ENCODE results near the gene EXOC3L1.

The EXOC3L1 gene

DNA sequence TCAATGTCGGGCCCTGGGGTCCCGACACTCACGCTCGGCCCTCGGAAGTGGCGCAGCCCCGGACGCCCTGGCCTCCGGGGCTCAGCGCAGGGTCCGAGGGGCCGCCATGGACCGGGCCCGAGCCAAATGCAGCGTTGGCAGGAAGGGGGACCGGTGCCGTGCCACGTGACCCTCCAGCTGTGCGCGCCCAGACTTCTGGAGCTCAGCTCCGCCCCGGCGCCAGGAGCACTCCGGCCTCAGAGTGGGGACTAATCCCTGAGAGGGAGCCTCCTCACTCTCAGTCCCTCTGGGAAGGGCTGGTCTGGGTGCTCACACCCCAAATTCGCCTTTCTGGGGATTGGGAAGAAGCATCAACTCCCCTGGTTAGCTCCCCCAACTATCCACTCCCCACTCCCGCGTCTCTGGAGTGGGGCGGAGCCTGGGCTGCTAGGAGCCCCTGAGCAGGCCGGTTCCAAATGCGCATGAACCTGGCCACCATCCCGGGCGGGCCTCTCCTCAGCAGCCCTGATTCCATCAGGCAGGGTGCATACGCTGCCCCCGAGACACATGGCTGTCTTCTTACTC, 39.0 kb downstream of the EXOC3L1 start, which contains the start of gene B3GNT9:
Gene B3GNT9 (minus strand): TSS at position 166 of the 564 bp plus-strand sequence. CDS start 513 bp downstream, outside the sequence.
- DNase-seq, result peak in 9 of 10 donors; percentile 58 to 94 (median 72)
- intact Hi-C loops (cut with DNase I), result no loop called here

DNA sequence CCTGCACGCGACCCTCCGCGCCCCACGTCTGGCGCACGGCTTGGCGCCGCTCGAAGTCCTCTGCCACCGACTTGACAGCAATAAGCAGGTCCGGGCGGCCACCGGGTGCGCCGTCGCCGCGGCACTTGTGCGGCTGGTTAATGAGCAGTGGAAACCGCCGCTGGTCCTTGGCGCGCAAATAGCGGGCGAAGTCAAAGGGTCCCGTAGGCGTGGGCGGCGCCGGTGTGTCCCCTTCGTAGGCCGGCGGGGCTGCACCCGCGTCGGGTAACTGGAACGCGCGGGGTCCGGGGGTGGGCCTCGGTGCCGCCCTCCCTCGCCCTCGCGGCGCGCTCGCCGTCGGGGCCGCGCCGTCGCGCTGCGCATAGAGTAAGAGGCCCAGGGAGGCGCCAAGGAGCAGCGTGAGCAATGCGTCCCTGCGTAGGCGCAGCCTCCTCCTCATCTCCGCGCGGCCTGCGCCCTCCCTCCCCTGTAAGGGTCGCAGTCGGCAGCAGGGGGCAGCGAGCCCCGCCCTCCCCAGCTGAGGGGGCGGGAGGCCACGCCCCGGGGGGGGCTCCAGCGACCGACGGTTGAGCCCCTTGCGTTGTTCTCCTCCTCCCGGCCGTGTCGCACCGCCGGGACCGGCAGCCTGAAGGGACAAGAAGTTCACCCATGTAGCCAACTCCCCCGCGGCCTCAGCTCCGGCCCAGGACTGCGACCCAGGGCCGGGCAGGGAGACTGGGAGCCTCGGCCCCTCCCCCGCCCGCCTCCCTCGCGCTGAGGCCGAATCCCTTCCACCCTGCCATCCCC, 39.7 kb downstream of the EXOC3L1 start:
- peak in 3 of 10 donors; percentile 73 to 86 (median 81) for DNase-seq
- intact Hi-C loops (cut with DNase I), result no loop called here

DNA sequence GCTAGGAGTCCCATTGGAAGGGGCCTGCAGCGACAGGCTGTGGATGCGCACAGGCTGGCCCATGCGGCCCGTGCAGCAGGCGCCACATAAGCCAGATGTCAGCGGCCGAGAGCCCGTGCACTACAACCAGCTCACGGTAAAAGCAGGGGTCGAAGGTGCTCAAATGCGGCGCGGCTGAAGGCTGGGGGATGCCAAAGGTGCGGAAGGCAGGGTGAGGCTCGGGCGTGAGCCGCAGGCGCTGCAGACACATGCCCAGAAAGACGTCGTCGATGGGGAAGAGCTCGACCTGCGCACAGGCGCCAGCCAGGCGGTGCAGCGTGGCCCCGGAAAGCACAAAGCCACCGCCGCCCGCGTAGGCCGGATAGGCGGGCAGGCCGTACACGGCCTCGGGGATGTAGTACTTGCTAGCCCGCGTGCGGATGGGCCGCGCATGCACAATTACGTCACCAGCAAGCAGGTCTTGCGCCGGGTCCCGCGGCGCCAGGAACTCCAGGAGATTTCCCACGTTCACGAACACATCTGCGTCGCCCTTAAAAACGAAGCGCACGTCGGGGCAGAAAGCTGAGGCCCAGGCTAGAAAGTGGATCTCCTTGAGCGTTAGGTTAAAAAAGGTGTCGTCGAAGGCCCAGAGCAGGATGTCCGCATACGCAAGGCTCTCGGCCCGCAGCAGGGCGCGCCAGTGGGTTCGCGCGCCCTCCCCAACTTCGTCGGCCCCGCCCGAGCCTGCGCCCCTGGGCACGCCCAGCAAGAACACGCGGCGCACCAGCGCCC, 40.5 kb downstream of the EXOC3L1 start:
- intact Hi-C loops (cut with DNase I), result no loop called here
- DNase-seq, result peak in 3 of 10 donors; percentile 70 to 83 (median 80)

DNA sequence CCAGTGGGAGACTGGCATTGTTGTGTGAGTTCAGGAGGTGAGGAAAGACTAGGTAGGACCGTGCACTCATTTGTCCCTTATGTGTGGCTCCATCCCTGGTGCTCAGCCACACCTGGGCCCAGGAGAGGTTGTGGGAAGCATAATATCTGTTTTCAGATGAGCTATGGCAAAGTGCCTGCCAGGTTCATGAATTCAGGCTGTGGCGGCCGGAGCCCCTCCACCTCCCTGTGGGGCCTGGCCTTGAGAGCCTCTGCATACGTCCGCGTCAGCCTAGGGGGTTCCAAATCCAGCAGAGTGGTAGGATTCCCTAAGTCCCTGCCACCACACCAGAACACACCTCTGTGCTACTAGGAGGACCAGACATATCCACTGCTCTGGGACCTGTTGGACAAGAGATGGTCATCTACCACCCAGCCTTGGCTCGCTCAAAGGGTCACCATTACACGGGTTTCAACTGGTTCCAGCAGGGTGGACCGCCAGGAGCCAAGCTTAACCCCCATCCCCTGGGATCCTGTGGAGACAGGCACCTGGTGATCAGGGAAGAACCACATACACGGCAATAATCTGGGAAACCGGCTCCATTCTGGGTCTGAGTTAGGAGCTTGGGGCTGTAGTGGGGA, 41.2 kb downstream of the EXOC3L1 start:
- peak in 3 of 10 donors; percentile 57 to 73 (median 67) for DNase-seq
- intact Hi-C loops (cut with DNase I), result no loop called here

DNA sequence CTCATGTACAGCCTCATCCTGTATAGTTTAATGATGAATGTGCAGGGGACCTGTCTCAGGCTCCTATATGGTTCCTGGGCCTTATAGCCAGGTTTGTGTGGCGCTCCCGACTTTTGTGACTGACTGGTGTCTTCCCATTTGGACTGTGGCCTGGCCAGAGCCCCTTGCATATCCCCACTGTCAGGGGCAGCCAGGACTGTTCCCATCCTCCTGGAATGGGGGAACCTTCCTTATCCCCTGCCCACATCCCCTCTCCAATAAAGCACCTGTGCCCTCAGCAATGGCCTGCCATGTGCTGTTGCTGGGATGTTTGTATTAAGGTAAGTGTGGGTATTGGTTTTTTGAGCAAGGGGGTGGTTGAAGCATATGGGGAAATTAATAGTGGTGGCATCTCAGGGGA, 41.7 kb downstream of the EXOC3L1 start:
- peak in 3 of 10 donors; percentile 32 to 55 (median 36) for DNase-seq

DNA sequence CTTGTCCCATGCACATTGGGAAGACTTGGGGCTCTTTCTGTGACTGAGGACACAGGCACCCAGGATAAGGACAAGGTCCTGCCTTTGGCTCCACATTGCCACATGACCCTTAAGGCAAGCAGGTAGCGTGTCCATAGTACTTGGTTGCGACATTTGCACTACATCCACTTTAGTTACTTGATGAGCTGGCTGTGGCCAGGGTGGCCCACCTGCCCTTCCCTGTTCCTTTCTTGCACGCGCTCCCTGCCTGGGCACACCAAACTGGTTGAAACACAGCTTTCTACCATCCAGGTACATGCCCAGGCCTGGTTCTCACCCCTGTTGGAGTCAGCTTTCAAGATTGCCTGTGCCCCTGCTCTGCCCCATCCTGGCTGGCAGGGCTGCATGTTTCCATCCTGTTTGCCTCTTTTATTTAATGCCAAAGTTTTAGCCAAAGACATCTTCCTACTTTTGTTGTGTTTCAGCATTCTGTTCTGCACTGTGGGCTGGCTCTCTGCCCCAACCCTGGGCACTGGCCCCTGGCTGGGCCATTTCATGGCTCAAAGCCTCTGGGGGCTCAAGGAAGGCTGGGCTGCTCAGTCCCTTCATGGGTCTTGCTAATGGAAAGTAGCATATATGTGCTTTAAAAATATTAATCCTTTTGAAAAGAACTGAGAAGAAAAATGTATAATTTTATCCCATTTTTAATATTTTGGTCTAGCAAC, 42.3 kb downstream of the EXOC3L1 start:
- DNase-seq, result peak in 3 of 10 donors; percentile 48 to 79 (median 59)
- intact Hi-C loops (cut with DNase I), result no loop called here

More for the DNA sequence above, 41.7 kb downstream of the EXOC3L1 start:
- intact Hi-C loops (cut with DNase I), result no loop called here

DNA sequence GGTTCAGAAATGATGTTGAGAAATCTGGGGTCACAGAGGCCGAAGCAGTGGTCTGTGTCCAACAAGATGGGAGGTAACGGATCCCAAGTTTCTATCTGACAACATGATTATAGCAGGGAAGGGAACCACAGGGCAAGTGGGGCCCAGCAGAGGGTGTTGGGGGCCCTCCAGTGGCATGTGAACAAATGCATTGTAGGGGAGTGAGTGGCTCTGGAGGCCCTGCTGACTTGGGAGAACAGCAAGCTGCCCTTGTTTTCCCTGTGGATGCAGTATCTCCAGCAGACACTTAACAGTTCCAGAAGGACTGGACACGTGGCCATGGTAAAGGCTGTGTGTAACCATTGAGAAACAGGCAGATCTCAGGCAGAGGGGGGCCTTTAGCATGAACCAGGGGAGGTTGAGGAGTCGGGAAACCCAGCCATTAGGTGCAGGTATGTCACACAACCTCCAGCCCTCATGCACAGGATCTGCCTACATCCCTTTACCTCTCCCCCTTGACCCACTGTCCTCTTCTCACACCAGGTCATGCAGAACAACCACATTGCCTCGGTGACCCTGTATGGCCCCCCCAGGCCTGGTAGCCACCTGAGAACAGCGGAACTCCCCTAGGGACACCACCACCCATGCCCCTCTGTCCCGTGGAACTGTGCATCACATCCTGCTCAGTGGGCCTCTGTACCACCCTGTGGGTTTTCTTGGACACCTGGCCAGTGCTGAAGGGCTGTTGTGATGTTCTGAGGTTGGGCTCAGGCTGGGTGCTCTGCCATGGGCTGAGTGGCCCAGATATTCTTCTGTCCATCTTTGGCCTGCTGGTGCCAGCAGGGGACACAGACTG, 43.2 kb downstream of the EXOC3L1 start:
- peak in 3 of 10 donors; percentile 58 to 89 (median 66) for DNase-seq

DNA sequence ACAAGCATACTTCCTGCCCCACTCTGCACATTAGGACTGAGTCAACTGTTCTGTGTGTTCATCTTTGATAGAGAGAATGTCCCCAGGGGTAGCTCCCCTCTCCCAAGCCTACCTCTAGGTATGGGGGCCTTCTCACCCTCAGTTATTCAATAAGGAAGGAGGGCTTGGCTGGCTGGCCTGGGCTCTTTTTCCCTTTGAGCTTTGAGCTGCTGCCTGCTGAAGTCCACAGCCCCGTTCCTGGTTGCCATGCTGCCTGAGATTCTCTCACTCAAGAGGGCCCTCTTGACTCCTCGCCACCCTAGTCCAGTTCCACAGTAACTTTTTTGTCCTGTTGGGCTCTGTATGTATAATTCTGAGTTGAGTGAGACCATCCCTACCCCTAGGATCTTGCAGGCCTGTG, 44.2 kb downstream of the EXOC3L1 start:
- DNase-seq, result peak in 2 of 10 donors; percentile 5 to 21
- intact Hi-C loops (cut with DNase I), result no loop called here

More for the DNA sequence above, 43.2 kb downstream of the EXOC3L1 start:
- intact Hi-C loops (cut with DNase I), result no loop called here

DNA sequence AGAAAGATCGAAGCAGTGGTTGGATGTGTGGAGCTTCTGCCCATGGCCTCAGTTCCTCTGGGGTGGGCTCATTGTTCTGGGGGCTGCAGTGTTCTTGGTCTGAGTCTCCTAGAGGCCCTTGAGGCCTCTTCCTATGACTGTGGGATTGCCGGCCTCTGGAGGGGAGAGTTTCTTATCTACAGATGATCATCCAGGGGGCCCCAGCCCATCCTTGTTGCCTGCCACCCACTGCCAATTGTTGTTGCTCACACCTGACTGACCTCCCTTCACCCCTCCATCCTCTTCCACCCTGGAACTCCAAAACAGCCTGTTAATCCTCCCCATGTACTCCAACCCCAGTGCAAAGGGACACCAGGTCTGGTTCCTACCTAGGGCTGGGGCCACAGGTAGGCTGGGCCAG, 45.0 kb downstream of the EXOC3L1 start:
- peak in 3 of 10 donors; percentile 18 to 30 (median 20) for DNase-seq
- intact Hi-C loops (cut with DNase I), result no loop called here

DNA sequence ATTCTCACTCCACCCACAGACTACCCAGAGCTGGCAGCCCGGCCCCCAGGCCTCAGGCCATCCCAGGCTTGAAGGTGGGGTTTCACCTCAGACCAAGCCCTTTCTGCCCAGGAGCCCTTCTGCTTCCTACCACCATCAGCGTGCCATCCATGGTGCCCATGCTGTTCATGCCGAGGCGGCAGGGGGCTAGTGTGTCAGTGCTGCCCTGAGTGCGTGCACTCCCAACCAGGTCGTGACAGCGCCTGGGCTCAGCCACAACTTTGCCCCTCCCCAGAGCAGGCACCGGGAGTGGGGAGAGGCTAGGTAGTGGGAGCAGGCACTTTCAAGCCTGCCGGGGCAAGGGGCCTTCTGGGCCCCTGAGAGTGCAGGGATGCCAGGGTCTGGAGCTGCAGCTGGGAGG, 47.6 kb downstream of the EXOC3L1 start:
- intact Hi-C loops (cut with DNase I), result no loop called here
- peak in 1 of 10 donors; percentile 72 for DNase-seq

DNA sequence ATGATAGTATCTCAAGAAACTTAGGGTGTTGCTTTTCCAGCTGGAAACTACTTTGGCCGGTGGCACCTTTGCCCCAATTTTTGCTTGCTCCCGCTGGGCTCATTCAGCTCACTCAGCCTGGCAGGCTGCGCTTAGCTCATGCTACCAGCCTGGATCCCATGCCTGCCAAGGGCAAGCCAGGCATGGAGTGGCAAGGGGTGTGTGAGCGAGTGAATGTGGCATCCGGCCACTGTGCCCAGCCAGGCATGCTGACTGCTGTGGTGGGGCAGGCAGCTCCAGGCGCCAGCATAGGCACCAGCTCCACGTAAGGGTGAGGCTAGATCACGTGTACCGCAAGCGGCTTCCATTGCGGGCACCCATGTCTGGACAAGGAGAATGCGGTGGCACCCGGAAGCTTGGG, 48.5 kb downstream of the EXOC3L1 start:
- intact Hi-C loops (cut with DNase I), result no loop called here

DNA sequence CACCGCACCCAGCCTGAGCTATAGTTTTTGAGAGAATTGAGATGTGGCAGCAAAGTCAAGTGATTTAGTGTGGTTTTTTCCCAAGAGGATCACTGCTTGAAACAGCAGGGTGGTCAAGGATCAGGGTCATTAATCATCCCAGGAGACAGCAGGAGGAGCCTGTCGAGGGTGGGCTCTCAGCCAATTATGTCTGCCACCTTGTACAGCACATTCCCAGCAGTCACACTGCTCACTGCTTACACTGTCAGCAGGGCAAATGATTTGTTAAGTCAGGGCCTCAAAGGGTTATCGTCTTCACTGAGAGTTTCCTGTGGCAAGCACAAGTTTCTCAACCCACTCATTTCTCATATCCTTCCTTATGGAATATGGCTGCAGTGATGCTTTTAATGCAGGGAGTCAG, 52.3 kb downstream of the EXOC3L1 start:
- no peak for DNase-seq
- intact Hi-C loops (cut with DNase I), result no loop called here

More for the DNA sequence above, 48.5 kb downstream of the EXOC3L1 start:
- peak in 1 of 10 donors; percentile 82 for DNase-seq
